Neutrophil (primary cell): ENCODE data around the gene ATAD3B.
"Not testable (repeated sequence)": the region's sequence is repeated elsewhere in the genome, so short reads cannot be mapped to it uniquely, and the experiment has no call there.

Source experiments
- H3K27ac ChIP-seq: fragments of 200-600 bp; sonication (generic); 2 replicates; pipeline ENCODE4 v1.5.1; 2016; ENCODE audit warnings: mild to moderate bottlenecking, moderate library complexity
- H3K27me3 ChIP-seq: fragments of 200-600 bp; sonication (generic); 2 replicates; pipeline ENCODE4 v1.6.0; 2016; ENCODE audit warnings: mild to moderate bottlenecking
- H3K36me3 ChIP-seq: fragments of 200-600 bp; sonication (generic); 2 replicates; pipeline ENCODE4 v1.5.1; 2017
- H3K4me1 ChIP-seq, 2 experiments: fragments of 200-600 bp in 1 of 2; sonication (generic) in 1 of 2; 1 replicate in 1 of 2; 2 replicates in 1 of 2; pipeline versions ENCODE4 v1.5.1 to v1.6.1; 2013 to 2016; ENCODE audit warnings: low read depth in 1 of 2, low read length in 1 of 2, mild to moderate bottlenecking in 1 of 2, moderate library complexity in 1 of 2; ENCODE audit not compliant: control insufficient read depth in 1 of 2, insufficient read depth in 1 of 2
- H3K4me3 ChIP-seq, 2 experiments: fragments of 200-600 bp in 1 of 2; sonication (generic) in 1 of 2; 1 replicate in 1 of 2; 2 replicates in 1 of 2; pipeline ENCODE4 v1.5.1; 2013 to 2016; ENCODE audit warnings: low read depth in 1 of 2, low read length in 1 of 2, mild to moderate bottlenecking in 1 of 2, moderate library complexity in 1 of 2
- H3K9me3 ChIP-seq: fragments of 200-600 bp; sonication (generic); 2 replicates; pipeline ENCODE4 v1.5.1; 2016
- CTCF ChIP-seq: fragments of 200-600 bp; sonication (generic); IDR thresholded peaks from 2 replicates; pipeline ENCODE4 v1.5.1; 2016; ENCODE audit warnings: antibody characterized with exemption

The ATAD3B gene

GRCh38 chr1:1428174-1428573 lies 43.4 kb upstream of the ATAD3B start:
- no peaks in the 10 kb centered on the region for H3K4me1 ChIP-seq
- peaks cover 96% of the 10 kb centered on the region for H3K27me3 ChIP-seq

GRCh38 chr1:1428967-1429366 lies 42.6 kb upstream of the ATAD3B start:
- H3K4me3 ChIP-seq, H3K36me3 ChIP-seq, H3K4me1 ChIP-seq, H3K9me3 ChIP-seq, H3K27ac ChIP-seq: not testable (repeated sequence)
- peaks cover 99% of the 10 kb centered on the region for H3K27me3 ChIP-seq

More at GRCh38 chr1:1428174-1428573, 43.4 kb upstream of the ATAD3B start:
- Histone ChIP-seq H3K4me3 (no peak overlapping the region), H3K27ac (no peak overlapping the region), H3K36me3 (no peaks in the 10 kb centered on the region), H3K9me3 (no peaks in the 10 kb centered on the region)
- TF ChIP-seq CTCF = no peak

- Histone ChIP-seq H3K4me3 (no peak overlapping the region), H3K4me1 (no peaks in the 10 kb centered on the region), H3K9me3 (no peaks in the 10 kb centered on the region), H3K27ac (no peak overlapping the region), H3K36me3 (no peaks in the 10 kb centered on the region), H3K27me3 (peaks cover 100% of the 10 kb centered on the region)
- no peak for TF ChIP-seq CTCF
Observed at GRCh38 chr1:1429671-1430073, 41.9 kb upstream of the ATAD3B start.

GRCh38 chr1:1430114-1430982 lies 41.2 kb upstream of the ATAD3B start:
- Histone ChIP-seq H3K27ac (no peak overlapping the region), H3K4me3 (no peak overlapping the region), H3K27me3 (peaks cover 100% of the 10 kb centered on the region), H3K36me3 (no peaks in the 10 kb centered on the region), H3K9me3 (no peaks in the 10 kb centered on the region), H3K4me1 (peaks cover 0 to 3% of the 10 kb centered on the region in 2 experiments)
- TF ChIP-seq CTCF = no peak

GRCh38 chr1:1430992-1431844 lies 40.3 kb upstream of the ATAD3B start:
- H3K27me3 ChIP-seq = peaks cover 100% of the 10 kb centered on the region
- no peak for TF ChIP-seq CTCF
- H3K4me3 ChIP-seq = no peak overlapping the region
- no peaks in the 10 kb centered on the region for H3K36me3 ChIP-seq
- no peaks in the 10 kb centered on the region for H3K9me3 ChIP-seq
- H3K27ac ChIP-seq = no peak overlapping the region
- peaks cover 4 to 9% of the 10 kb centered on the region in 2 experiments for H3K4me1 ChIP-seq
